Measurements from ENCODE around the gene MSMO1.

GRCh38 chr4:165336743-165337142 lies 9.3 kb downstream of the MSMO1 start:
- TF ChIP-seq, protein P1, sequence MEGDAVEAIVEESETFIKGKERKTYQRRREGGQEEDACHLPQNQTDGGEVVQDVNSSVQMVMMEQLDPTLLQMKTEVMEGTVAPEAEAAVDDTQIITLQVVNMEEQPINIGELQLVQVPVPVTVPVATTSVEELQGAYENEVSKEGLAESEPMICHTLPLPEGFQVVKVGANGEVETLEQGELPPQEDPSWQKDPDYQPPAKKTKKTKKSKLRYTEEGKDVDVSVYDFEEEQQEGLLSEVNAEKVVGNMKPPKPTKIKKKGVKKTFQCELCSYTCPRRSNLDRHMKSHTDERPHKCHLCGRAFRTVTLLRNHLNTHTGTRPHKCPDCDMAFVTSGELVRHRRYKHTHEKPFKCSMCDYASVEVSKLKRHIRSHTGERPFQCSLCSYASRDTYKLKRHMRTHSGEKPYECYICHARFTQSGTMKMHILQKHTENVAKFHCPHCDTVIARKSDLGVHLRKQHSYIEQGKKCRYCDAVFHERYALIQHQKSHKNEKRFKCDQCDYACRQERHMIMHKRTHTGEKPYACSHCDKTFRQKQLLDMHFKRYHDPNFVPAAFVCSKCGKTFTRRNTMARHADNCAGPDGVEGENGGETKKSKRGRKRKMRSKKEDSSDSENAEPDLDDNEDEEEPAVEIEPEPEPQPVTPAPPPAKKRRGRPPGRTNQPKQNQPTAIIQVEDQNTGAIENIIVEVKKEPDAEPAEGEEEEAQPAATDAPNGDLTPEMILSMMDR (IDR thresholded peaks at IDR 0.05) = no peak
- TF ChIP-seq POLR2A (IDR thresholded peaks at IDR 0.05) = no peak
